CD1c-positive myeloid dendritic cell (primary cell): ENCODE results near the gene CLEC19A.

ENCODE experiments used
- DNase-seq: peaks from one replicate; pipeline ENCODE4 v3.0.0-alpha.2; 2016; ENCODE audit errors: extremely low spot score

Gene CLEC19A

DNA sequence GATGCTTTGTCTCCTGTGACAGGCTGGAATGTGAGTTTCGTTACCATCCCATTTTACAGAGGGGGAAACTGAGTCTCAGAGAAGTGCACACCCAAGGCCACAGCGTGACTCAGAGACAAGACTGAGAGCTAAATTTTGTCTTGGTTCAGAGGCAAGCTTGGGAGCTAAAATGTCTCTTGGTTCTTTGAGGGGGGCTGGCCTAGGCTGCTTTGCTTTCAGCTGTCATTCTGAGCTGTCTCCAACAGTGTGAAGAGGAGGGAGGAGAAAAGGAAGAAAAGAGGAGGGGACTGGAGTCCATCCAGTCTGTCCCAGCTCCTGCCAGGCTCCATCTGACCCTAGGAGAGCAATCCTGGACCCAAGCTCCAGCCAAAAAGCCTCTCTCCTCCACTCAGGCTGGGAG lies at the start of gene CLEC19A:
Gene CLEC19A, plus strand, starts transcription at position 301 of the 400 bp plus-strand sequence. CDS start 121 bp downstream, outside the sequence.
- DNase-seq, result no peak

DNA sequence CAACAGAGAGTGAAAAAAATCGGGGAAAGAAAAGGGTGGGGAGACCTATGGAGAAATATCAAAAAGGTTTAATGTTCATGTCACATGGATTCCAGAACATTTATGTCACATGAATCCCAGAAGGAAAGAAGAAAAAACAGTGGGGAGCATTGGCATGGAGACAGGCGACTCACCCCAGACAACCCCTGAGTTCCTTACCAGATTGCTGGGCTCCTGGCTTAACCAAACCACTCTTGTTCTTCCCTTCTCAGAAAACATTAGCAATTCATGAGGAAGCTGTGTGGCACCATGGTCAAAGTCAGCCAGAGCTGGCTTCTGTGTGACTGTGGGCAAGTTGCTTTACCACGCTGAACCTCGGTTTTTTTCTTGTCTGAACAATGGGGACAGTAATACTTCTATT lies 49.6 kb upstream of the CLEC19A start:
- no peak for DNase-seq

DNA sequence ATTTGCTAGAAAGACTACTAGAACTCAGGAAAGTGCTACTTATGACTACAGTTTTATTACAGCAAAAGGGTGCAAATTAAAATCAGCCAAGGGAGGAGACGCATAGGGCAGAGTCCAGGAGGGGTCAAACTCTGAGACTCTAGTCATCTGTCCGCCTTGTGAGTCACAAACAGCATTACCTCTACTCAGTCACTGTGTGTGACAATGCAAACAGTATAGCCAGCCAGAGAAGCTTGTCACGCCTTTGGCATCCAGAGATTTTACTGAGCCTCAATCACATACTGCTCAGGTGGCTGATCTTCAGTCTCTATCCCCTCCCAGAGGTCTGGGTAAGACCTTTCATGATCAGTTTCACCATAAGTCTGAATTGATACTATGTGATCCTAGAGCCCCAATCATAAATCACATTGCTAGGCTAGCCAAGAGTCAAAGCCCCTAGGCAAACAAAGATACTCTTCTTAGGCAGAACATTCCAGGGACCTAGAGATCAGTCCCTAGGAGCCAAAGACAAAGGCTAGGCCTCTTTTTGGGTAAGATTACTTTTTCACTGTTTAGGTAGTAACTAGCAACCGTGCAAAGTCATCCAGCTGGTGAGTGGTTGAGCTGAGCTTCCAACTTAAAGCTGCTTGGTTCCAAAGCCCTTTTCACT lies 48.8 kb upstream of the CLEC19A start:
- no peak for DNase-seq

DNA sequence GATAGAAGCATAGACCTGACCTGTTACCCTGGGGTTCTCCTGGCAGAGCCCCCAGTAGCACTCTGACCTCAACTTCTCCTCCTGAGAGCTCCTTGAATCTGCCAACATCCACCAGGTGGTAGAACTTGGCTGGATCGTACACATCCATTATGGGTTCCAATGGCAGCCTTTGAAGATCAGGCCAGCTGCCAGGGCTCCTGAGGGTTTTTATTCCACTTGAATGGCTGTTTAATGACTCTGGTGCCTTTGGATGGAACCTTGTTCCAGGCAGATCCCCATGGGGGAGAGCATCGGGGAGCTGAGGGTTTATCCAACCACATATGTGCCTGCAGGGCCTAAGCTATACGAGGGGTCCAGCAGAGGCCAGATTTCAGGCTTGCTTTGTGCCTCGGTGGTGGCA lies 47.1 kb upstream of the CLEC19A start:
- no peak for DNase-seq

DNA sequence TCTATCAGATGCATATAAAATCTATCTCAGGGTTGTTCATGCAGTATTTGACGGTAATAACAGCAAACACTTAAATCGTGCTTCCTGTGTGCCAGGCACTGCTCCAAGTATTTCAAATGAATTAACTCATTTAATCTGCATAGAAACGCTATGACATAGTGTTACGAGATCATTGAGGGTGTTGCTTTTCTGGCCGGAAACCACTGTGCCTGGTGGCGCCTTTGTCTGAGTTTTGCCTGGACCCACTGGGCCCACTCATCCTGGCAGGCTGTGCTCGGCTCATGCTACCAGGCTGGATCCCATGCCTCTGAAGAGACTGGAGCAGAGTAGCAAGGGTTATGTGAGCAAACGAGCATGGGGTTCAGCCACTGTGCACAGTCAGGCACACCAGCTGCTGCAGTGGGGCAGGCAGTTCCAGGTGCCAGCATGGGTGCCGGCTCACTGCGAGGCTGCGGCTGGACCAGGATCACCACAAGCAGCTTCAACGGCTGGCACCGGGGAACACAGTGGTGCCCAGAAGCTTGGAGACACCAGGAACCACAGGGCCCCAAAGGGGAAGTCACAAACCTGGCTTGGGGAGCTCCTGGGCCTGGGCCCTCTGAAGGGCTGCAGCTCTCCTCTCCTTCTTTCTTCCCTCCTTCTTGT lies 45.9 kb upstream of the CLEC19A start:
- no peak for DNase-seq

DNA sequence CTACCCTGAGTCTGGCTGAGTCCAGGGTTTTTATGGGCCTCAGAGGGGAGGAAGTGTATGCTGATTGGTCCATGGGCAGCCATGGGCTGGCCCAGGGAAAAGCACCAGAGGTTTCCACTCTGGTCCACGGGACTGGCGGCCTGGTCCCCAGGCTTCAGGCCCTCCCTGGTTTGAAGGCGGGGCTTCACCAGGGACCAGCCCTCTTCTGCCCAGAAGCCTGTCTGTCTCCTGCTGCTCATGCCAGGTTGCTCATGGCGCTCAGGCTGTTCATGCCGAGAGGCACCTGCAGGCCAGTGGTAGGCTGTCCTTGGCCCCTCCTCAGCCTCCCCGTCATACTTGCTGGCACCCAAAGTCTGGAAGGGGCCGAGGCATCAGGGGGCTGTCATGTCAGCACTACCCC lies 45.0 kb upstream of the CLEC19A start:
- no peak for DNase-seq

DNA sequence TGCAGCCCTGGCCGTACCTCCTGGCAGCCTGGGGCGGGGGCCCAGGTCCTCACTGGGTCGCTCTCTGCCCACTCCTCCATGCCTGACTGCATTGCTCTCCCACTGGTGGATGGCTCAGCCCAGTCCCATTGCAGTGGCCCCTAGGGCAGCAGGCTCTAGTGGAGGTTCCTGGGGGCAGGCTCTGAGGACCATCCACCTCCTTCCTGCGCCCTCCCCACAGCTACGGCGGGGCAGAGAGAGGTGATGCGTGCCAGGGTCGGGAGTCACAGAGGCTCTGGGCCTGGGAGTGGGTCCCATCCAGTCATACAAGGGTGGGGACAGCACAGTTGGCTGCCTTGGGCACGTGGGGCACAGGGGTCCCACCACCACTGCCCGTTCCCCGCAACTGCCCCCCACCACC lies 44.0 kb upstream of the CLEC19A start:
- no peak for DNase-seq

DNA sequence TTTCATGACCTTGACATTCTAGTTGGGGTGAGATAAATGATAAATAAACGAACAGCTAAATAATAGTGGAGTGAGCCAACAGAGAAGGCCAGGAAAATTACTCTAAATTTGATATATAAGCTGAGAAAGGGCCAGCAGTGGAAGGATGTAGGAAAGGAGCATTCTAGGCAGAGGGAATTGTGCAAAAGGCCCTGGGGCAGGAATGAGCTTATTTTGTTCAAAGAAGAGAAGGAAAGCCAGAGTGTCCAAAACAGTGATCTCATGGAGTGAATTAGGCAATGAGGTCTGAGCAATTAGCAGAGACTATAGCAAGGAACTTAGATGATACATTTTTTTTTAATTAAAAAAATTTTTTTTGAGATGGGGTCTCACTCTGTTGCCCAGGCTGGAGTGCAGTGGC lies 43.3 kb upstream of the CLEC19A start:
- DNase-seq, result no peak

DNA sequence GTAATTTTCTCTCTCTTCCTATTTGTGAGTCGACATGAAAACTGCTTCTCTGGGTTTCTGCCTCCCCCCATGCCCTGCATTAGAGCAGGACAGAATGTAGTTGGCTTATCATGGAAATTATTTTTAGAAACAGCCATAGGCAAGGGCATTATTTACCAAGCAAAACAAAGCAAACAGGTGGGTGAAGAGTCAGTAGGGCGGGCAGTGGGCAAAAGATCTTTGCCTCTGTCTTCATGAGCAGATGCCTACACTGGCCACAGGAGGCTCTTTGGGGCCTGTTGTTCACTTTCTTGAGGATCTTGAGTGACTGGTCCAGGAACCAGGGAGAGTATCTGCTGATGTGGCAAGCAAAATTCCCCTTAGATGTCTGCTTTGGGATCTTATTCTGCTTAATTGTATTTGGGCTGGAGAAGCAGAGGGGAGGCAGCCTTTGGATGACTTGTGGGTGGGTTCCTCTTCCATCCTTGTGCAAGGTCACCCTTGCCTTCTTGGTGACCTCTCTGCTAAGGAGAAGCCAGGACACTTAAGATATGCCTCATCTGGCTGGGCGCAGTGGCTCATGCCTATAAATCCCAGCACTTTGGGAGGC lies 42.5 kb upstream of the CLEC19A start:
- DNase-seq, result peak; percentile 65

DNA sequence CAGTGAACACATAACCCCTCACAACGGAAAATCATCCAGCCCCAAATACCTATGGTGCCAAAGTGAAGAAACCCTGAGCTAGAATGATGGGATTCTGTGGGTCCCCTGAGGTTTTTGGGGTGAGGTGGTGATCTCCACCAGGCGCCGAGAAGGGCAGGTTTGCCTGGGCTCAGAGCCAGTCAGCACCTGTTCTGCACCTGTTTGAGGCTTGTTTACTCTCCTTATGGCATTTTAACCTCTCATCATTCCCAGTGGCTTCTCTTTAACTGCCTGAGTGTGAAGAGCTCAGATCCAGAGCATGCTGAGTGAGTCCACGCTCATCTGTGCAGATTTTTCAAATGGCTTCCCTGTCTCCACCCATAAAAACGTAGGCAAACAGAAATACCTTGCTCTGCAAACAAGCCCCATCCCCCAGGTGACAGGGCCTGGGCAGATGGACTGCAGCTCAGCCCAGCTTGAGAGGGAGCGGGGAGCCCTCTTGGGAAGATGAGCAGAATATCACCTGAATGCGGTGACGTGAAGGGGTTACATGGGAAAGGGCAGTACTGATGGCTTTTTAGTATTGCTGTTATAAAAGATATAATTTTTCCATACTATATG lies 40.1 kb upstream of the CLEC19A start:
- DNase-seq, result no peak

DNA sequence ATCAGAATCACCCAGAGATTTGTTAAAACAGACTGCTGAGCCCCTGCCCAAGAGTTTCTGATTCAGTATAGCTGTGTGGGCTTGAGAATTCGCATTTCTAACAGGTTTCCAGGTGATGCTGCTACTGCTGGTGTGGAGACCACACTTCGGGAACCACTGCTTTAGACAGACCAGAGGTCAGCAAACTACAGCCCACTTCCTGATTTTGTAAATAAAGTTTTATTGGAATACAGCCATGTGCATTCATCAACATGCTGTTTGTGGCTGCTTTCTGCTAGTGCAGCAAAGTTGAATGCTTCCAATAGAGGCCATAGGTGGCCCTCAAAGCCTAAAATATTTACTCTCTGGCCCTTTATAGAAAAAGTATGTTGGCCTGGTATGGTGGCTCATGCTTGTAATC lies 32.6 kb upstream of the CLEC19A start:
- no peak for DNase-seq

DNA sequence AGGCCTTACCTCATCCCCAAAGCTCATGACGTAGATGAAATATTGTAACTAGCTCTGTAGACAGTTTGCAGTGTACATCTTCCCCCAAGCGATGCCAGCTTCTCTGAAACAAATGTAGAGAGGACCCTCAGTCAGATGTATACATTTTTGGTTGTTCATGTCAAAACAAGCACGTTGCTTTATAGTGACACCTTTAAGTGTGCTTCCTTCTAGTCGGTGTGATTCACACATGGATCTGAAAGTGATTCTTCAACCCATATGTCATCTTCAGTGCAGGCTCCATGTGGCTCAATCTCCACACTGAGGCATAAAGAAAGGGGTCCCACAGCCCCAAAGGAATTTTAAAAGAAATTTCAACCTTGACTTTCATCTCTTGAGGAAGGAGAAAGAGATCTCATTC lies 30.9 kb upstream of the CLEC19A start:
- DNase-seq, result no peak

DNA sequence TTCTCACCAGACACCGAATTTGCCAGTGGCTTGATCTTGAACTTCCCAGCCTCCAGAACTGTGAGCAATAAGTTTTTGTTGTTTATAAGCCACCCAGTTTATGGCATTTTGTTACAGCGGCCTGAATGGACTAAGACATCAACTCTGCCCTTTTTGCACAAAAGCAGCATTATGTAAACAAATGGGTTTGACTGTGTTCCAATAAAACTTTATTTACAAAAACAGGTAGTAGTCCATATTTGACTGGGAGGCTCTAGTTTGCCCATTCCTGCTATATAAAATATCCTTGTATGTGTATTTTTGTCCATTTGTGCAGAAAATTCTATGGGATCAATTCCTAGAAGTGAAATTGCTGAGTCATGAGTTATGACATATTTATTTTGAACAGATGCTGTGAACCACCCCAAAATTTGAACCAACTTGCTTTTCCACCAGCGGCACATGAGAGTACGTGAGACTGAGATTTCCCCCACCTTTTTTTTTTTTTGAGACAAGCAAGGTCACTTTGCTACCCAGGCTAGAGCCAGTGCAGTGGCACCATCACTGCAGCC lies 21.3 kb upstream of the CLEC19A start:
- DNase-seq, result no peak

DNA sequence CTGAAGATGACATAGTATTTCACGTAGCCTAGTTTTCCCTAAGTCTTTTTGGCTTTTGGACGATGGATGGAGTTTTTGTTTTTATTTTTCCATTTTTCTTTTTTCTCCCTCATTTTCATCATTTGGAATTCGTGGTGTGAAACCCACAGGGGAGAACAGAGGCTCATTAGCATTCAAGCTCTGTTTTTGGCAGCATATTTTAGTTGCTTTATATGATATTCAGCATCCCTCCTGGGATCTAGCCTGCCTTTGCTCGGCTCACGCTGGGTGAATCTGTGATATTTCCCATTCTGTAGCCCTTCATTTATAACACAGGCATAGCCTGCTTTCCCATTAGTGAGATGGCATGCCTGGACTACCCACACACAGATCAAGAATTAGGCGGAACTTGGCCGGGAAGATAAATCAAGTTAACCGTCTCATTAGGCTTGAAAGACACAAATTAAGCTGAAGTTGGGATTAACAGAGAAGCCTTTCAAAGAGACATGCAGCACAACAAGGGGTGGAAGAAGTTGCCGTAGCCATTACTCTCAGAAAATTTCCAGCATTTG lies 20.1 kb upstream of the CLEC19A start:
- DNase-seq, result no peak

DNA sequence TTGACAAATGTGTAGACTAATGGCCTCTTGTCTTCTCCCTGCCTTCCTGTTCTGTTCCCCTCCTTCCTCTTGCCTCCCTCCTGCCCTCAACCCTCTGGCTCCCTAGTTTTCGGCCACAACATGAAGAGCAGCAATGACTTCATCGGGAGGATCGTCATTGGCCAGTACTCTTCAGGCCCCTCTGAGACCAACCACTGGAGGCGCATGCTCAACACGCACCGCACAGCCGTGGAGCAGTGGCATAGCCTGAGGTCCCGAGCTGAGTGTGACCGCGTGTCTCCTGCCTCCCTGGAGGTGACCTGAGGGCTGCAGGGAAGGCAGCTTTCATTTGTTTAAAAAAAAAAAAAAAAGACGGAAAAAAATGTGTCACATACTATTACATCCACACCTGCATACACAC lies 18.8 kb upstream of the CLEC19A start:
- DNase-seq, result no peak

DNA sequence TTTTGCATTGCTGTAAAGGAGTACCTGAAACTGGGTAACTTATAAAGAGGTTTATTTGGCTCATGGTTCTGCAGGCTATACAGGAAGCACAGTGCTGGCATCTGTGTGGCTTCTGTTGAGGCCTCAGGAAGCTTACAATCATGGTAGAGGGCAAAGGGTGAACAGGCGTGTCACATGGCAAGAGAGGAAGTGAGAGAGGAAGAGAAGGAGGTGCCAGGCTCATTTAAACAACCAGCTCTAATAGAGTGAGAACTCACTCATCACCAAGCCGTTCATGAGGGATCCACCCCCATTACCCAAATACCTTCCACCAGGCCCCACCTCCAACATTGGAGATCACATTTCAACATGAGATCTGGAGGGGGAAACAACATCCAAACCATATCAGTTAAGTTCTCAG lies 16.4 kb upstream of the CLEC19A start:
- peak; percentile 56 for DNase-seq

DNA sequence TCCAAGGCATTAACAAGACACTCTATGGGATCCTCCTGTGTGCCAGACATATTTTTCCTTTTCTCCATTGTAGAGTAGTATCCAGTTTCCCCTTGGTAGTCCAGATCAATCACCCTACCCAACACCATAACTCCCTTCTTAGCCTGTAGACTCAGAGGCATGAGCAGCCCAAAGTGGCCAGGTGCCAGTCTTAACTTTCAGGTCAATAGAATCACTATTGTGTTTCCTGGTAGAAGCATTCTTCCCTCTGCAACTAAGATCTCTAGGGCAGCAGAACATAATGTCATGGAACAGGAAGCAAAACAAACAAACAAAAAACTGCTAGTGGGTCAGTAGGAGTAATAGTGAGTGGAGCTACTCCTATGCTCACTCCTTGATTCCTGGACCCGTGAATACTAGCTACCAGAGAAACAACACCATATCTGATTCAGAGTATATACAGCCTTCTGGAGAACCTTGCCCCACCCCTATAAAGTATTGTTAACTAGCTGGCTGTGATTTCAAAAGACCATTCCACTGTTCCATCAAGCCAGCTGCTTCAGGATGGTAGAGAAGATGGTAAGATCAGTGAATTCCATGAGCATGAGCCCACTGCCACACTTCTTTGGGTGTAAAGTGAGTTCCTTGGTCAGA lies 11.2 kb upstream of the CLEC19A start:
- DNase-seq, result no peak

DNA sequence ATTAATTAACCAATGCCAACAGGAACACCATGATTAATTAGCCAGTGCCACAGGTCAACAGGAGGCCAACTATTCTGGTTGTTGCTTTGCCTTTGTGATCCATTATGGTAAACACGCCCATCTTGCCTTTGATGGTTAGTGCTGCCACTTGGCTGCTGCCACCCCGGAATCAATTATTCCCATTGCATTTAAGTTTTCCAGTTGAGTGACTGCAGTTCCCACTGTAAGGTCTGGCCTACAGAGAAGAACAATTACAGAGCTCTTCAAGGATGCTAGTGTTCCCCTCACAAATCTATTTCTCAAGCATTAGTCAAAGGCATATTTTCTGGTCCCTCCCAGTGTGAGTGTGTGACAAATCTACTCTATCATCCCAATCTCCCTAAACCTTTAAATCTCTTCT lies 7.1 kb upstream of the CLEC19A start:
- no peak for DNase-seq

DNA sequence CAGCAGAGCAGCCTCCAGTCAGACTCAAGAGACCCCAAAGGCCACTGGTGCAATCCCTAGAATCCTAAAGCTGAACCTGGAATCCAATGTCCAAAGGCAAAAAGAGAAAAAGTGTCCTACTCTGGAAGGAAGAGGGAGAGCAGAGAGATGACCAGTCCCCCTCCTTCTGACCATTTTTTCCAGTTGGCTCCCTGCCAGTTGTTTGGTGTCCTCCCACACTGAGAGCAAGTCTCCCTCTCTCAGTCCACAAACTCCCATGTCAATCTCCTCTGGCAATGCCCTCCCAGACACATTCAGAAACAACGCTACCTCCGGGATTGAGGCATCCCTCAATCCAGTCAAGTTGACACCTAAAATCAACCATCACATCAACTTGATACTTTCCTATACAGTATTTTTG lies 4.3 kb upstream of the CLEC19A start:
- no peak for DNase-seq

DNA sequence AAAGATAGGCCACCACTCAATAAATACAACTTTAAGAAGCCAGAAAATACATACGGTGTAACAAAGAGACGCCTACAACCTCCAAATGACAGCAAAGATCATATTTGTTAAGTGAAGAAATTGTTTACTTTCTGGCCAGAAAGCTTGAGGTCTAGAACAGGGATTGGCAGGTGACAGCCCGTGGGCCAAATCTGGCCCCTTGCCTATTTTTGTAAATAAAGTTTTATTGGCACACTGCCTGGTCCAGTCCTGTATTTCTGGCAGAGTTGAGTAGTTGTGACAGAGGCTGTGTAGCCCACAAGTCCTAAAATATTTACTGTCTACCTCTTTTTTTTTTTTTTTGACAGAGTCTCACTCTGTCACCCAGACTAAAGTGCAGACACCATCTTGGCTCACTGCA lies 3.4 kb upstream of the CLEC19A start:
- DNase-seq, result no peak

DNA sequence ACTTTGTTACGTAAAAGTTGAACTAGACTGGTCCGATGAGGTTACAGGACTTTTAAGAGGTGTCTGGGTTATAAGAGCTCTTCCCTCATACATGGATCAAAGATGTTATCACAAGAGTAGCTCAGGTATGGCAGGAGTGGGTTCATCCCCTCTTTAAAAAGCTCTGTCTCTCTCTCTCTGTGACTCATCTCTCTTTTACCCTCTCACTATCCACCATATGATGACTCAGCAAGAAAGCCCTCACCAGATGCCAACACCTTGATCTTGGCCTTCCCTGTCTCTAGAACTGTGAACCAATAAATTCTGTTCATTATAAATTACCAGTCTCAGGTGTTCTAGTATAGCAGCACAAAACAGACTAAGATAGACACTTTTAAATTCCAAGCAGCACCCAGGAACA lies 1.9 kb upstream of the CLEC19A start:
- no peak for DNase-seq

DNA sequence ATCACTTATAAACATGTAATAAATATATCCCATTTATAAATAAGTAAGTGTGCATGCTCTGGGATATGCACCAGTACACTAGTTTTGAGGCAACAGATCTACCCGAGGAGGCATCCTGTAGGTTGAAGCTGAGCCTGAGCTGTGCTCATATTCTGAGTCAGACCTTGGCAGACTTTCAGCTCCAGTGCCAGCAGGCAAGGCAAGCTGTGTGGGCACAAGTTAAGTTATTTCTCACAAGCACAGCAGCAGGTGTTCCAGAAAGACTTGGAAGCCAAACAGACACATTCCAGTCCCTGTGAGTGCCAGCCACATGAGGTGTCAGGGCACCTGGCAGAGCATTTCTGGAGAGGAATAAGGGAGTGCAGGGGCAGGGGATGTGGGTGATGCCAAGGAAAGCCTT lies 1.3 kb upstream of the CLEC19A start:
- DNase-seq, result peak; percentile 43
